ENCODE data around the gene LRRC32. TPM values are rescaled to one million over a fixed set of nuclear protein-coding genes. Genes with fewer than 3 reads are reported as not detected.

LRRC32 gene
- total and polyA plus RNA-seq, 9 of the 15 experiments (the other 6 are each of a cell fraction or from before 2014, with no cell fraction given), result 0.10 to 0.50 (median 0.19) TPM; not detected in 5

- CTCF ChIA-PET (ENCODE audit: low intra/inter-chr PET ratio), result no interaction called here
- FAIRE-seq (no peak), DNase-seq (ENCODE audit: extremely low read depth in 1 of 4, low spot score in 3 of 4) (peak in 1 of 4 experiments; percentile 18), ATAC-seq (peak; percentile 61; the same call in 2 of the 3 replicates)
- 10% methylated on average over 7 of the region's 8 CpGs for WGBS (ENCODE audit: insufficient coverage, low coverage, missing lambda C conversion rate)
- TF ChIP-seq RAD21 (CRISPR knock-in tag; conservative IDR thresholded peaks at IDR 0.05 in 1 of 2, IDR thresholded peaks at IDR 0.05 in 1 of 2) (peak; percentile 36 to 61), CBFA2T3 (IDR thresholded peaks at IDR 0.05) (0 out of 2 replicates have a peak, but pooled peaks have one; percentile 6), SMAD4 (CRISPR knock-in tag; conservative IDR thresholded peaks at IDR 0.05) (no peak), REST (IDR thresholded peaks at IDR 0.05; ENCODE audit: borderline replicate concordance) (peak; percentile 52; the same call in 1 of the 2 replicates), REST (CRISPR knock-in tag; IDR thresholded peaks at IDR 0.05; ENCODE audit: low read depth) (no peak), SAFB2 (IDR thresholded peaks at IDR 0.05; ENCODE audit: borderline replicate concordance, low read depth, low read length, severe bottlenecking) (no peak), CTCF (IDR thresholded peaks at IDR 0.05 in 2 of 3, conservative IDR thresholded peaks at IDR 0.05 in 1 of 3; ENCODE audit: insufficient read depth in 2 of 3, low read depth in 1 of 3, low read length in 3 of 3) (peak; percentile 31 to 51 (median 44); a peak in 5 of 6 replicates)
- Histone ChIP-seq H3K36me3 (ENCODE audit: control insufficient read depth, insufficient read depth, low read length) (no peaks in the 10 kb centered on the region), H3K4me2 (ENCODE audit: insufficient read depth, low read length) (no peak overlapping the region), H4K20me1 (replicated peaks; ENCODE audit: control insufficient read depth, insufficient read depth, low read length) (no peaks in the 10 kb centered on the region), H3K9me1 (ENCODE audit: control insufficient read depth, insufficient read depth, low read length) (no peaks in the 10 kb centered on the region), H3K27ac (ENCODE audit: extremely low read depth, low read depth, low read length) (no peak overlapping the region), H3K4me1 (replicated peaks in 1 of 2; ENCODE audit: control insufficient read depth in 2 of 2, insufficient read depth in 2 of 2, low read length in 2 of 2) (0 out of 5 replicates have a peak, but pooled peaks cover 0 to 3% of the 10 kb centered on the region in 2 experiments), H3K9ac (ENCODE audit: insufficient read depth in 1 of 2, low read depth in 2 of 2, low read length in 2 of 2) (no peak overlapping the region), H2AFZ (ENCODE audit: low read depth, low read length) (no peak overlapping the region), H3K4me3 (no peak overlapping the region), H3K9me3 (replicated peaks; ENCODE audit: control insufficient read depth, insufficient read depth, low read depth, low read length) (no peaks in the 10 kb centered on the region), H3K27me3 (ENCODE audit: control insufficient read depth in 2 of 2, insufficient read depth in 2 of 2, low read length in 2 of 2) (peaks cover 0 to 6% of the 10 kb centered on the region in 2 experiments; a peak in 2 of 5 replicates), H3K79me2 (ENCODE audit: control insufficient read depth, insufficient read depth, low read length) (no peaks in the 10 kb centered on the region)
- BruUV-seq (replicated peaks), result no TSS peak
- intact Hi-C loops (cut with micrococcal nuclease), result loop anchor here (1.0 kb wide), 1 partner anchor 70 kb away; no protein-coding TSS in a partner anchor
- POLR2A ChIA-PET, result interaction anchor here (0.6 to 1.0 kb wide), 3 partner anchors 10 to 999 kb away, joined by 3 to 4 read pairs (median 3); no protein-coding TSS in a partner anchor
- in situ Hi-C loops (cut with MboI), result no loop called here
These were observed 59.6 kb downstream of the LRRC32 start for GRCh38 chr11:76610871-76611475.
